Endothelial cell of hepatic sinusoid (primary cell): ENCODE measurements around the gene ZNF101.

Experiments used
- in situ Hi-C: cut with HindIII; loops from 2 replicates; pipeline ENCODE4 v1.10.0; 2017; ENCODE audit warnings: low sequenced_read_pairs

Gene ZNF101

GRCh38 chr19:19668230-19669012, at the start of gene ZNF101:
TSS of gene ZNF101 (plus strand) at chr19:19668839. CDS start at chr19:19668964, 125 bp downstream.
- in situ Hi-C loops = no loop called here

- in situ Hi-C loops = no loop called here
These were observed 49.3 kb upstream of the ZNF101 start for GRCh38 chr19:19619181-19619848.

DNA sequence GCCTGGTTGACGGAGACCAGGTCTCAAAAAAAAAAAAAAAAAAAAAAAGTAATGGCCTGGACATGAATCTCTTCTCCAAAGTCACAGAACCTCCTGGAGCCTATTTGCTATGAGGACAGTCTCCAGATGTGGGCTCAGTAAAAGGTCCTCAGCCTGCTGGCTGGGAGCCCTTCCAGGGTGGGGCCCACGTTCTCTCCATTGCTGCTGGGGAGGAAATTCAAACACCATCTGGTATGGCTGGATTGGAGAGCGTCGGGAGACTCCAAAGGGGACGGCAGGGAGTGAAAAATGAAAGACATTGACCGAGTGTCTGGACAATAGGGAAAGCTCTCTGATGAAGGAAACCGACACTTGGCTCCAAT, 48.8 kb upstream of the ZNF101 start:
- in situ Hi-C loops = no loop called here

DNA sequence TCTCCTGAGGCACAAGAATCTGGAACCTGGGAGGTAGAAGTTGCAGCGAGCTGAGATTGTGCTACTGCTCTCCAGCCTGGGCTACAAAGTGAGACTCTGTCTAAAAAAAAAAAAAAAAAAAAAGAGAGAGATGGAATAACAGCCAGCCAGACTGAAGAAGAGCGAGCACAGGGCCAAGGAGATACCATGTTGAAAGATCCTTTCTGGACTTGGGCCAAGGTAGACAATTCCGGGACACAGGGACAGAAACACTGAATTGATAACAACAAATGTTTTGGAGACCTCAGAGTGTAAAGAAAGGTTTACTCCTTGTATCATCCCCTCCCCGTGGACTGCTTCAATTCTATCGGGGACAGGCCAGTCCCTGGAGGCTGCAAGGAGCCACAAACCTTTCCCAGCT, 45.3 kb upstream of the ZNF101 start:
- in situ Hi-C loops = no loop called here

GRCh38 chr19:19624032-19624570, 44.5 kb upstream of the ZNF101 start:
- in situ Hi-C loops = no loop called here

GRCh38 chr19:19626516-19627472, 41.8 kb upstream of the ZNF101 start:
- in situ Hi-C loops = no loop called here

GRCh38 chr19:19627621-19628500, 40.8 kb upstream of the ZNF101 start, which contains the start of gene LPAR2:
TSS of gene LPAR2 (minus strand) at chr19:19628220. CDS start at chr19:19627275, 945 bp downstream.
- in situ Hi-C loops = no loop called here

GRCh38 chr19:19628501-19629134, 40.0 kb upstream of the ZNF101 start:
- in situ Hi-C loops = no loop called here

GRCh38 chr19:19630062-19630414, 38.6 kb upstream of the ZNF101 start:
- in situ Hi-C loops = no loop called here

DNA sequence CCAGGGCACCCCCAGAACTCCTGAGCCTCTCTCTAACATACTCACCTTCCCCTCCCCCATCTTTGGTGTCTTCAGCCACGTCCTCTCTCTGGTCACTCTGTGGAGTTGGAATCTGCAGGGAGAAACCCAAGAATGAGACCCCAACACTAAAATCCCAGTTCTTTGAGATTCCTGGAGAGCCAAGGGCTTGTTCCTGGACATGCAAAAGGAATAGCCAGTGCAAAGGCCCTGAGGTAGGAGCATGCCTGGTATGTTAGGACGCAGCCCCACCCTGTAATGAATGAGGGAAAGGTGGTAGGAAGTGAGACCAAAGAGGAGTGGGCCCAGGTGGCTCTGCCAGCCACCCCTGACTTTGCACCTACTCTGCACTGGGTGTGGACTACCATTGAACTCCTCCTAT, 38.2 kb upstream of the ZNF101 start:
- in situ Hi-C loops = no loop called here

DNA sequence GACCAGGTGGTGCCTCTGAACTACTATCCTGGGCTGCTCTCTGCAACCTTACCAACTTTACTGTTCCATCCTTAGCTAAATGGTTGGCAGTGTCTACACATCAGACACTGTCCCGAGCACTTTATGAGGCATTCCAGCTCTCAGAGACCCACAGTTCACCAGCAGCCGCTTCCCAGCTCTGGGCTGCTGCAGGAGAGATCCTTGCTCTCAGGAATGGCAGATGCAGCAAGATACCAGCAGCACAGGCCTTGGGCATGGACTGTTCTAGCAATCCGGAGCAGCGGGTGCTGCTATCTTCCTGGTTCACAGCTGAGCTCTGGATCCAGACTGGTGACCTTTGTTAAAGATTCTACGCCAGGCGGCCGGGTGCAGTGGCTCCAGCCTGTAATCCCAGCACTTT, 37.3 kb upstream of the ZNF101 start:
- in situ Hi-C loops = no loop called here

DNA sequence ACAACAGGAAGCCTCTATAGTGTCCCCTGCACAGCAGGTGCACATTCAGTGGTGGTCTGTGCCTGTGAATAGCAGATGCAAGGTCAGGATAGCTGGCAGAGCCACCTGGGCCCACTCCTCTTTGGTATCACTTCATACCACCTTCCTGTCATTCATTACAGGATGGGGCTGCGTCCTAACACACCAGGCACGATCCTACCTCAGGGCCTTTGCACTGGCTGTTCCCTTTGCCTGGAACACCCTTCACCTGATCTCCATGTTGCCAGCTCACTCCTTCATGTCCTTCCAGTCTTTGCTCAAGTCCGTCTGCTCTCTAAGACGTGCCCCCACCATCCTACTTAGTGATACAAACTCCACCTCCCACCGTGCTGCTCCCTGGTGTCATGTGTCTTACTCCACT, 36.0 kb upstream of the ZNF101 start:
- in situ Hi-C loops = no loop called here

GRCh38 chr19:19633711-19634515, 34.7 kb upstream of the ZNF101 start:
- in situ Hi-C loops = no loop called here

DNA sequence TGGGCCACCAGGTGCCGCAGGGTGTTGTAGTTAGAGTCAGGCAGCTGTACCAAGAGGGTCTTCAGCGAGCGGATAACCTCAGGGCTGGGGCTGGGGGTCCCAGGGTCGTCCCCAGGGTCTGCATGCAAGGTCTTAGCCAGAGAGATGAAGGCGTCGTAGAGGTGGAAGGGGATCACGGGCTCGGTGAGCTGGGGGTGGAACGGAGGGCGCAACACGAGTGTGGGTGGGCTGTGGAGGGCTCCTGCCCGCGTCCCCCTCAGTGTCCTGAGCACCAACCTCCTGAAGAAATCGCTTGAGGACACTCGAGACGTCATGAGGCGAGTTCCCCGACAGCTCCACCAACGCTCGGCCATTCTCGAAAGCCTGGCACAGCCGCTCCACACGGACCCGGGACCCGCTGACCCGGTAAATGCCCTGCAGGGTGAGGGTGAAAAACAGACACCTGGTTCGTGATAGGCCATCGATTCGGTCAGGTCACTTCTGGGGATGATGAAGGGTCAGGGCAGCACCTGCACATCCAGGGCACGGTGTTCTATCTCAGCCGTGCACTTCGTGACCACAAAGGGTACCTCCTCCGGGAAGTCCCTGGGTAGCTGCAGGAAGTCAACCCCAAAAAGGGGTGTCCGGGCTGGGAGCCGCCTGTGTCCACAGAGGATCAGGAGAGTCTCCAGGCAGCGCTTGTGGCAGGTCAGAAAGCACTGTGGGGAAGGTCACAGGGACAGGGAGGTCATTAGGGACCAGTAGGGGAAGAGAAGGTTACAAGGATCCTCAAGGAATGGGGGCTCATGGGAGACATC, 33.9 kb upstream of the ZNF101 start:
- in situ Hi-C loops = no loop called here

DNA sequence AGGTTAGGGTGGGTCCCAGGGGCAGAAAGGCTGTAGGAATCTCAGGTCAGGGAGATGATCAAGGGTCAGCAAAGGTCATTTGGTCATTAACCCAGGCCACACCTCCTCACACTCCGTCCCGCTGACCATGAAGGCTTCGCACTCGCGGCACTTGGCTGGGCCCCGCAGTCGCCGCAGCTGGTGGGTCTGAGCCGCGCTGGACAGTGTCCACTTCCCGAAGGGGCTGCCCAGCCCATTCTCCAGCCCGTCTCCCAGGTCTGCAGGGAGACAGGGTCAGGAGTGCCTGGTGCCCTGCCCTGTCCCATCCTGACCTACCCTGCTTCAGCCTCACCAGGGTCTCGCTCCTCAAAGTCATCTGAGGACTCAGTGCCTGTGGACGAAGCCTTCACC, 33.3 kb upstream of the ZNF101 start:
- in situ Hi-C loops = no loop called here

- in situ Hi-C loops = no loop called here
These were observed 32.0 kb upstream of the ZNF101 start for GRCh38 chr19:19636573-19637185.

GRCh38 chr19:19637186-19637522, 31.5 kb upstream of the ZNF101 start:
- in situ Hi-C loops = no loop called here
